Stomach smooth muscle (tissue), 2 donors: ENCODE results near the gene MTMR3.

Source experiments
- H3K27ac ChIP-seq: one replicate; pipeline ENCODE4 v1.7.0; 2013; ENCODE audit warnings: mild to moderate bottlenecking, low read length, inconsistent platforms
- H3K27me3 ChIP-seq, 2 donors: one replicate each; pipeline ENCODE4 v1.7.0; 2013; ENCODE audit warnings: low read length in 2 of 2; ENCODE audit not compliant: insufficient read depth in 2 of 2, control insufficient read depth in 1 of 2
- H3K36me3 ChIP-seq, 2 donors: one replicate each; pipeline ENCODE4 v1.7.0; 2013; ENCODE audit warnings: low read length in 2 of 2; ENCODE audit not compliant: control insufficient read depth in 2 of 2, insufficient read depth in 2 of 2
- H3K4me1 ChIP-seq: one replicate; pipeline ENCODE4 v1.7.0; 2013; ENCODE audit warnings: low read length; ENCODE audit not compliant: control insufficient read depth, insufficient read depth
- H3K4me3 ChIP-seq, 2 donors: one replicate each; pipeline ENCODE4 v1.7.0; 2013; ENCODE audit warnings: low read length in 2 of 2
- H3K9ac ChIP-seq, 2 donors: one replicate each; pipeline ENCODE4 v1.7.0; 2013; ENCODE audit warnings: low read length in 2 of 2, mild to moderate bottlenecking in 1 of 2
- H3K9me3 ChIP-seq, 2 donors: one replicate each; pipeline ENCODE4 v1.7.0; 2013; ENCODE audit warnings: low read length in 2 of 2; ENCODE audit not compliant: control insufficient read depth in 2 of 2
- donor health status: healthy.
- donor health status: Pancreatic carcinoma.

The MTMR3 gene

DNA sequence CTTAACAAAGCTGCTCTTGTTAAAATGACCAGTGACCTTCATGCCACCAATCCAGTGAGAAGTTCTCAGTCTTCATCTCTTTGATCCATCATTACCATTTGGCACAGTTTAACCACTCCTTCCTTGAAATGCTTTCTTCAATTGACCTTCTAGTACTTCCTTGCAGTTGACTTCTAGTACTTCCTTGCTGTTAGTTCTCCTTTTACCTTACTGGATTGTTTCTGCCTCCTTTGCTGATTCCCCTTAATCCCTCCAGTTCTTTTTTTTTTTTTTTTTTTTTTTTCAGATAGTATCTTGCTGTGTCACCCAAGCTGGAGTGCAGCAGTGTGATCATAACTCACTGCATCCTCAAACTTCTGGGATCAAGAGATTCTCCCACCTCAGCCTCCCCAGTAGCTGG lies 131.3 kb downstream of the MTMR3 start:
- peaks cover 57 to 66% of the 10 kb centered on the region in 2 donors for H3K36me3 ChIP-seq
- no peaks in the 10 kb centered on the region for H3K4me1 ChIP-seq
- H3K9me3 ChIP-seq: no peaks in the 10 kb centered on the region
- H3K4me3 ChIP-seq: no peak overlapping the region
- no peak overlapping the region for H3K9ac ChIP-seq
- no peak overlapping the region for H3K27ac ChIP-seq
- H3K27me3 ChIP-seq: no peaks in the 10 kb centered on the region

GRCh38 chr22:30015229-30015797 lies 132.3 kb downstream of the MTMR3 start:
- no peak overlapping the region for H3K9ac ChIP-seq
- peaks cover 59 to 70% of the 10 kb centered on the region in 2 donors for H3K36me3 ChIP-seq
- H3K4me1 ChIP-seq: no peaks in the 10 kb centered on the region

GRCh38 chr22:30015846-30016245 lies 132.9 kb downstream of the MTMR3 start:
- Histone ChIP-seq H3K4me1 (no peaks in the 10 kb centered on the region), H3K36me3 (peaks cover 59 to 70% of the 10 kb centered on the region in 2 donors), H3K9ac (no peak overlapping the region), H3K4me3 (no peak overlapping the region), H3K9me3 (no peaks in the 10 kb centered on the region), H3K27ac (no peak overlapping the region), H3K27me3 (no peaks in the 10 kb centered on the region)

More at GRCh38 chr22:30015229-30015797, 132.3 kb downstream of the MTMR3 start:
- H3K27ac ChIP-seq: no peak overlapping the region
- H3K4me3 ChIP-seq: no peak overlapping the region
- no peaks in the 10 kb centered on the region for H3K9me3 ChIP-seq
- no peaks in the 10 kb centered on the region for H3K27me3 ChIP-seq

DNA sequence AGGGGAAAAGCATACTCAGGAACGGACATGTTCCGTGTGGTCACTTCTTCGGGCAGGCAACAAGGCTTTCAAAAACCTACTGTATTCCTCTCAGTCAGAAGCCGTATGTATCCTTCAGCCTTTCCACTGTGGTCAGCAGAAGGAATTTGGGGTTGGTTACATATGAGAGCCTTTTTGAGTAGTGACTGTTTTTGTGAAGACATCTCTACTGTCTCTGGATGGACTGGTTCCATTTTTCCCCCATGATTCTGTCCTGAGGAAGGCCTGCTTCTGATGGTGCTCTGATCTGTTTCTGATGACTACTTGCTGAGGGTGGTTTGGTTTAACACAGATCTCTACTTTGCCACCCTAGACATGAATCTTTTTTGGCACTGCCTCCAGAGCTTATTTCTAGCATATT lies 133.6 kb downstream of the MTMR3 start:
- no peaks in the 10 kb centered on the region for H3K27me3 ChIP-seq
- no peak overlapping the region for H3K9ac ChIP-seq
- H3K4me1 ChIP-seq: no peaks in the 10 kb centered on the region
- peaks cover 65 to 76% of the 10 kb centered on the region in 2 donors for H3K36me3 ChIP-seq
- no peak overlapping the region for H3K4me3 ChIP-seq
- H3K27ac ChIP-seq: no peak overlapping the region
- H3K9me3 ChIP-seq: no peaks in the 10 kb centered on the region

- peaks cover 2% of the 10 kb centered on the region for H3K4me1 ChIP-seq
- H3K36me3 ChIP-seq: peaks cover 70 to 79% of the 10 kb centered on the region in 2 donors
- H3K9me3 ChIP-seq: no peaks in the 10 kb centered on the region
- H3K4me3 ChIP-seq: no peak overlapping the region
- no peak overlapping the region for H3K9ac ChIP-seq
- H3K27ac ChIP-seq: no peak overlapping the region
- no peaks in the 10 kb centered on the region for H3K27me3 ChIP-seq
Observed at GRCh38 chr22:30017375-30018223, 134.6 kb downstream of the MTMR3 start.

DNA sequence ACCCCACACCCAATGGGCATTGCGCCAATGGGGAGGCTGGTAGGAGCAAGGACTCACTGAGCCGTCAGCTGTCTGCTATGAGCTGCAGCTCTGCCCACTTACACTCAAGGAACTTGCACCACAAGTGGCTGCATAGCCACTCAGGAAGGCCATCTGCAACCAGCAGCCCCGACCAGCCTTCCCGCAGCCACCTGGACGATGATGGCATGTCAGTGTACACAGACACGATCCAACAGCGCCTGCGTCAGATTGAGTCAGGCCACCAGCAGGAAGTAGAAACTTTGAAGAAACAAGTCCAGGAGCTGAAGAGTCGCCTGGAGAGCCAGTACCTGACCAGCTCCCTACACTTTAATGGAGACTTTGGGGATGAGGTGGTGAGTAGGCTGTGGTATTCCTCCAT lies 137.5 kb downstream of the MTMR3 start:
- Histone ChIP-seq H3K9me3 (no peaks in the 10 kb centered on the region), H3K36me3 (peaks cover 75 to 85% of the 10 kb centered on the region in 2 donors), H3K27me3 (no peaks in the 10 kb centered on the region), H3K9ac (no peak overlapping the region), H3K4me3 (no peak overlapping the region), H3K4me1 (peaks cover 2% of the 10 kb centered on the region), H3K27ac (no peak overlapping the region)

DNA sequence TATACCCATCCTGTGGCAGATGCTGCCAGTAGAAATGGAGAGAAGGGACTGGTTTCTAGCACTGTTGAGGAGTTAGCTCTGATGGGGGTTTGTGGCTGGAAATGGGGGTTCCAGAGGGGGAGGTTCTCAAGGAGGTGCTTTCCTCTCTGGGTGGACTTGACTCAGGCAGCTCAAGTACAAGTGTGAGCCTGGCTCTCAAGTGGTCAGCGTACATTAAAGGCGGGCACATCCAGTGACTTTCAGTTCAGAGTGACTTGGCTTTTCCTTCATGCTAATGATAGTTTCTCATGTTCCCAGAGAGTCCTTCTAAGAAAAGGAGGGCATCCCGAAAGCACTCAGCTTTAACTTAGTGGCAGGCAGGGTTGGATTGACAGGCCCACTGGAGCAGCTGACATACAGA lies 138.4 kb downstream of the MTMR3 start:
- H3K9ac ChIP-seq: no peak overlapping the region
- peaks cover 75 to 86% of the 10 kb centered on the region in 2 donors for H3K36me3 ChIP-seq
- H3K27ac ChIP-seq: no peak overlapping the region
- H3K4me3 ChIP-seq: no peak overlapping the region
- H3K27me3 ChIP-seq: no peaks in the 10 kb centered on the region
- peaks cover 2% of the 10 kb centered on the region for H3K4me1 ChIP-seq
- no peaks in the 10 kb centered on the region for H3K9me3 ChIP-seq

DNA sequence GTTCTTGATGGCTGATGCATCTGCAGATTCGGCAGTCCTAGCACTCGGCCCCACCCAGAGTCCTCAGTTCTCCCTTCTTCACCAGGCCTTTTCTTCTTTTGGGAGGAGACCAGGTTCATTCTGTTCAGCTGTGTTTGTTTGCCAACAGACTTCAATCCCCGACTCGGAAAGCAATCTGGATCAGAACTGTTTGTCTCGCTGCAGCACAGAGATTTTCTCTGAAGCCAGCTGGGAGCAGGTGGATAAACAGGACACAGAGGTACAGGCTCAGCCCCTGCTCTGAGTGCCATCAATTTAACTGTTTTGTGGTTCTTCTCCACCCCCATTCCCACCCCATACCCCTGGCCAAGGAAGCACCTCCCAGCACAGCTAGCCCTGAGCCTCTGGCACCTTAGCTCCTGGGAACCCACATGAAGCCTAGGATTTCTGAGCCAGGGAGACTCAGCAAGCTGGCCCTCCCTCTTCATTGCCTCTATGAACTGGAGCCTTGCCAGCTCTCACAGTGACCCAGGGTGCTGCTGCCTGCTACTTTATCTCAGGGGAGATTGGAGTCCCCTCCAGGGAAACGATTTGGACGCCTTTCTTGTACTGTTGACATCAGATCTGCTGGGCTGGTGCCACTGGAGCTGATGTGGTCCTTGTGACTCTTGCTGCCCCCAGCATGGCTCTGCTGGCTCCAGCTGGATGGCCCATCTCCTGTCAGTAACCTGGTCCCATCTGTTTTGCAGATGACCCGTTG lies 139.1 kb downstream of the MTMR3 start:
- Histone ChIP-seq H3K4me1 (peaks cover 2% of the 10 kb centered on the region), H3K4me3 (no peak overlapping the region), H3K9ac (no peak overlapping the region), H3K27ac (no peak overlapping the region), H3K9me3 (no peaks in the 10 kb centered on the region), H3K36me3 (peaks cover 74 to 85% of the 10 kb centered on the region in 2 donors), H3K27me3 (no peaks in the 10 kb centered on the region)

DNA sequence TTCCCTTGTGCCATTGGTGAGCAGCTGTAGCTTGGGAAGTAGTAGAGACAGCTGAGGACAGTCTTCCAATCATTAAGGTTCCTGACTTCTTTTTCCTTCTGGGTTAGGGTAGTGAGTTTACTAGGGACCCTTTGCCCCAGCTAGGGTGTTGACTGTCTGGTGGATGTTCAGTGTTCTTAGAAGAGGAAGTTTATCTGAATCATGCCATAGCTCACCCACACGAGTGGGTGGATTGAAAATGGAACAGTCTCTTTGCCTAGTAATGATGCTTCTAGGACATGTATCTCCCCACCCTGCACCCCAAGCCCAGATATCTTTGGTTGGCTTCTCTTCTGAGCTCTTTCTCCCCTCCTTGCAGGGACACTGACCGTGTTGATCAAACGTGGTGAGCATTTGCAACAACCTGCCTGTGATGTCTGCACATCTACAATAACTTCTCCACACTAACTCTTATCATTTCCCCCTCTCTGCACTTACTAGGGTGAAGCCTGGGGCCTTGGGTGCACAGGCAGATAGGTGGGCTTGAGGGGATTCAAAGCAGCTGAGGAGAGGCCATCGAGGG lies 140.2 kb downstream of the MTMR3 start:
- Histone ChIP-seq H3K9me3 (no peaks in the 10 kb centered on the region), H3K27me3 (no peaks in the 10 kb centered on the region), H3K9ac (no peak overlapping the region), H3K4me1 (peaks cover 2% of the 10 kb centered on the region), H3K4me3 (no peak overlapping the region), H3K27ac (no peak overlapping the region), H3K36me3 (peaks cover 68 to 82% of the 10 kb centered on the region in 2 donors)

- H3K4me3 ChIP-seq: no peak overlapping the region
- H3K36me3 ChIP-seq: peaks cover 69 to 78% of the 10 kb centered on the region in 2 donors
- H3K9ac ChIP-seq: no peak overlapping the region
Observed at GRCh38 chr22:30024231-30024630, 141.3 kb downstream of the MTMR3 start.

More at GRCh38 chr22:30024231-30024630, 141.3 kb downstream of the MTMR3 start:
- H3K27ac ChIP-seq: no peak overlapping the region
- H3K27me3 ChIP-seq: no peaks in the 10 kb centered on the region
- H3K9me3 ChIP-seq: no peaks in the 10 kb centered on the region
- H3K4me1 ChIP-seq: peaks cover 2% of the 10 kb centered on the region
